ENCODE measurements around the gene RSPH3. TPM values are rescaled to one million over a fixed set of nuclear protein-coding genes. Genes with fewer than 3 reads are reported as not detected.

RSPH3 gene
- total RNA-seq = 1 to 10 TPM; 4.7 to 7.8 TPM

GRCh38 chr6:158999666-159000403, at the start of gene RSPH3:
Gene RSPH3 (minus strand): TSS chr6:159000202. CDS start chr6:158999550, 652 bp downstream.
- no peaks in the 10 kb centered on the region for H3K36me3 ChIP-seq
- peak within 1 kb of the TSS; percentile 25 to 42 for H3K27ac ChIP-seq
- DNase-seq (ENCODE audit: low spot score) (peak; percentile 73), ATAC-seq (ENCODE audit: insufficient number of reproducible peaks, low FRiP score, low read depth) (peak; percentile 83)
- H3K27me3 ChIP-seq (replicated peaks; ENCODE audit: insufficient read depth) = no peaks in the 10 kb centered on the region
- peak; percentile 8 for TF ChIP-seq CTCF (IDR thresholded peaks at IDR 0.05)
- H3K9me3 ChIP-seq = no peaks in the 10 kb centered on the region
- H3K4me3 ChIP-seq = peak within 1 kb of the TSS; percentile 83
- H3K4me1 ChIP-seq (ENCODE audit: control insufficient read depth in 1 of 2, low read depth in 2 of 2) = peaks cover 4 to 16% of the 10 kb centered on the region in 2 donors

- H3K4me3 ChIP-seq = no peak overlapping the region
- H3K27me3 ChIP-seq (replicated peaks; ENCODE audit: insufficient read depth) = no peaks in the 10 kb centered on the region
- no peaks in the 10 kb centered on the region for H3K4me1 ChIP-seq (ENCODE audit: control insufficient read depth in 1 of 2, low read depth in 2 of 2)
- H3K27ac ChIP-seq = no peak overlapping the region
- no peaks in the 10 kb centered on the region for H3K9me3 ChIP-seq
- H3K36me3 ChIP-seq = no peaks in the 10 kb centered on the region
- TF ChIP-seq CTCF (IDR thresholded peaks at IDR 0.05) = no peak
- ATAC-seq (ENCODE audit: insufficient number of reproducible peaks, low FRiP score, low read depth) (no peak), DNase-seq (ENCODE audit: low spot score) (no peak)
These were observed 48.1 kb upstream of the RSPH3 start for GRCh38 chr6:159047891-159048685.

GRCh38 chr6:159045801-159046200, 45.8 kb upstream of the RSPH3 start:
- DNase-seq (ENCODE audit: low spot score) (no peak), ATAC-seq (ENCODE audit: insufficient number of reproducible peaks, low FRiP score, low read depth) (no peak)
- Histone ChIP-seq H3K4me3 (no peak overlapping the region), H3K4me1 (ENCODE audit: control insufficient read depth in 1 of 2, low read depth in 2 of 2) (no peaks in the 10 kb centered on the region), H3K27me3 (replicated peaks; ENCODE audit: insufficient read depth) (no peaks in the 10 kb centered on the region), H3K27ac (no peak overlapping the region), H3K9me3 (no peaks in the 10 kb centered on the region), H3K36me3 (no peaks in the 10 kb centered on the region)
- no peak for TF ChIP-seq CTCF (IDR thresholded peaks at IDR 0.05)

- H3K4me3 ChIP-seq = peak within 1 kb of the TSS; percentile 49
- no peak for DNase-seq (ENCODE audit: low spot score)
- no peak for TF ChIP-seq CTCF (IDR thresholded peaks at IDR 0.05)
- H3K27me3 ChIP-seq (replicated peaks; ENCODE audit: insufficient read depth) = no peaks in the 10 kb centered on the region
- no peaks in the 10 kb centered on the region for H3K9me3 ChIP-seq
- no peak within 1 kb of the TSS for H3K27ac ChIP-seq
- H3K36me3 ChIP-seq = no peaks in the 10 kb centered on the region
- H3K4me1 ChIP-seq (ENCODE audit: control insufficient read depth in 1 of 2, low read depth in 2 of 2) = no peaks in the 10 kb centered on the region
- no peak for ATAC-seq (ENCODE audit: insufficient number of reproducible peaks, low FRiP score, low read depth)
These were observed 45.1 kb upstream of the RSPH3 start, which contains the start of gene TAGAP for GRCh38 chr6:159044899-159045727. Gene TAGAP (minus strand): TSS chr6:159044991. CDS start chr6:159044146, 845 bp downstream.
